GM12874 (cell line): ENCODE measurements around the gene PDCD1.

ENCODE experiments used
- CTCF ChIP-seq: IDR thresholded peaks from 2 replicates; pipeline ENCODE4 v1.5.1; 2011; ENCODE audit warnings: low read depth, mild to moderate bottlenecking, control low read depth, low read length, moderate library complexity; ENCODE audit not compliant: insufficient read depth

The PDCD1 gene

GRCh38 chr2:241833101-241833663, 25.5 kb downstream of the PDCD1 start:
- no peak for TF ChIP-seq CTCF

- TF ChIP-seq CTCF = no peak
These were observed 31.3 kb downstream of the PDCD1 start for GRCh38 chr2:241827394-241827793.

GRCh38 chr2:241822264-241822623, 36.5 kb downstream of the PDCD1 start:
- no peak for TF ChIP-seq CTCF

- TF ChIP-seq CTCF = no peak
These were observed 37.0 kb downstream of the PDCD1 start for GRCh38 chr2:241821460-241822263.

GRCh38 chr2:241820625-241821384, 37.9 kb downstream of the PDCD1 start:
- no peak for TF ChIP-seq CTCF

GRCh38 chr2:241818943-241819270, 39.8 kb downstream of the PDCD1 start:
- TF ChIP-seq CTCF = no peak

- TF ChIP-seq CTCF = no peak
These were observed 40.3 kb downstream of the PDCD1 start for GRCh38 chr2:241818229-241818942.
